Stimulated activated CD4-positive, alpha-beta T cell treated with anti-CD3 and anti-CD28 coated beads, Interleukin-15, amount 100 ng/mL, for 24 hours (primary cell): ENCODE measurements around the gene B4GALNT1.
"Not testable (repeated sequence)": the region's sequence is repeated elsewhere in the genome, so short reads cannot be mapped to it uniquely, and the experiment has no call there.

Experiments
- DNase-seq: peaks from one replicate; pipeline ENCODE4 v3.0.0-alpha.2; 2020

The B4GALNT1 gene

DNA sequence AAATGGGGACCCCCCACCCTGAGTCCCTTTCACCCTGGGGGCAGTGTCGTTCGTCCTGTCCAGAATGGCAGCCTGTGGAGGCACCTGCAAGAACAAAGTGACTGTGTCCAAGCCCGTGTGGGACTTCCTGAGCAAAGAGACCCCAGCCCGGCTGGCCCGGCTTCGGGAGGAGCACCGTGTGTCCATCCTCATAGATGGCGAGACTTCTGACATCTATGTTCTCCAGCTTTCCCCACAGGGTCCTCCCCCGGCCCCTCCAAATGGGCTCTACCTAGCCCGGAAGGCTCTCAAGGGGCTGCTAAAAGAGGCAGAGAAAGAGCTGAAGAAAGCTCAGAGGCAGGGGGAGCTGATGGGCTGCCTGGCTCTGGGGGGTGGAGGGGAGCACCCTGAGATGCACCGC lies 26.2 kb downstream of the B4GALNT1 start:
- DNase-seq, result no peak

DNA sequence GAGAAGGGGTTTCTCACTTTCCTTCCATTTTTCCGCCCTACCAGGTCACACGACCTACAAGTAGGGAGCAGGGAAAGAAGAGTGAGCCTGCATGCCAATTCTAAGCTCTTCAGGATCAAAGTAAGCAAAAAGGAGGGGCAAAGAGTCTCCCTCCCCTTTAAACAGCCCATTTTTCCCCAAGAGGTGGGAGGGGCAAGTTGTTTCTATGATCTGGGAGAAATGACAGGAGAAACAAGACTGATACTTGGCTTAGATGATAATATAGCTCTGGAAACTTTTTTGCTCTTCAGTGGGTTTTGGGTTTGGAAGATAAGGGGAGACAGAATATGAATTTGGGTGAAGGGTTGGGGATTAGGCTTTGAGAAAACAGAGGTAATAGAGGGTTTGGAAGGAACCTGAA lies 26.6 kb downstream of the B4GALNT1 start:
- no peak for DNase-seq

DNA sequence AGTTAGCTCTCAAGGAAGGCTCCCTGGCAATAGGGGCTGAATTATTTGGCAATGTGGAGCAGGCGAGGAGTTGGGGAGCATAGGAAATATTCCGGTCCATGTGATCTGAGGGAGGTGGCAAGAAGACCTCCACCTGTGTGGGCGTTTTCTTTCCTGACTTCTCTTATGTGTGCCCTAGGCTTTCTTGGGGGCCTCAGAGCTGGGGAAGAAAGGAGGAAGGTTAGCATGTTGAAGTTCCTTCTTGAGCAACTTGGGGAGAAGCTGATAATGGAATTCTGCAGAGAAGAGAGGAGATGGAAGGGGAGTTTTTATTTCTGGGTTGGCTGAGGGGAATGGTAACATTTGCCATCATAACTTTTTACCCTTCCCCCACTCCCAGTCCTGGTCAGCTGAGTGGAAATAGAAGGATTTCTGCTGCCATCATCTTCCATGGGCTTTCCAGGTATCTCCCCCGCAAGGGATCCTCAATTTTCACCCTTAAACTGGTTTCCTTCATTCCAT lies 27.1 kb downstream of the B4GALNT1 start:
- no peak for DNase-seq

DNA sequence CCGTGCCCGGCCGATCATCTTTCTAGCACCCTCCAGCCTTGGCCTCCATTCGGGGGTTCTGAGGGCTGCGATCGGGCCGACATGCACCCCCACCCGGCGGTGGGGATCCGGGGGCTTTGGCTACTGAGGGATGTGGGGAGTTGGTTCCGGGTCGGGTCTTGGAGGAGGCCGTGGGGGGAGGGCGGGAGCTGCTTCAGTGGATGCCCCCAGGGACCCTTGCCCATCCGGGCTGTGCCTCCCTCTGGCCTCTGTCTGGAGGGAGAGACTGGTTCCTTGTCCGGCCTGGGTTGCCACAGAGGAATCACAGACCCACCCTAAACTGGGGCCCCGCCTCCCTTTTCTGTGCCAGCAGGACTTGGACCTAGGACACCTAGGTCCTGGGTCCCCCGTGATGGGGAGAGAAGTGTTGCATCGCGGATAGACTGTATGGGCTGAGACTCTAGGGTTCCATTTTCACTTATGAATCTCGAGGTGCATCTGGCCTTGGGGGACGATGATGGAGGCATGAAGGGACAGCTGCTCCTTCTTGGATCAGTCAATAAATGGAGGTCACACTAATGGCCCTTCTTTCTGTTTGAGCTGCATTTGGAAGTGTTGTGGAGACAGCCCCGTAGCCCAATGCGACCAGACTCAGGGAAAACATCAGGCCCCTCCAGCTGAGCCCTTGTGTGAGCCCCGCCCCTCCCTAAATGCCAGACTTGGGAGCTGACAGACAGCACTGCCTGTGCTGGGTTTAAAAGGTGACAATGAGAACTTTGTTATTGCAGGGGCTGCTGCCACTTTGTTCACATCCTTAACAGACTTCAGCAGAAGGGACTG lies 27.8 kb downstream of the B4GALNT1 start:
- peak; percentile 20 for DNase-seq

DNA sequence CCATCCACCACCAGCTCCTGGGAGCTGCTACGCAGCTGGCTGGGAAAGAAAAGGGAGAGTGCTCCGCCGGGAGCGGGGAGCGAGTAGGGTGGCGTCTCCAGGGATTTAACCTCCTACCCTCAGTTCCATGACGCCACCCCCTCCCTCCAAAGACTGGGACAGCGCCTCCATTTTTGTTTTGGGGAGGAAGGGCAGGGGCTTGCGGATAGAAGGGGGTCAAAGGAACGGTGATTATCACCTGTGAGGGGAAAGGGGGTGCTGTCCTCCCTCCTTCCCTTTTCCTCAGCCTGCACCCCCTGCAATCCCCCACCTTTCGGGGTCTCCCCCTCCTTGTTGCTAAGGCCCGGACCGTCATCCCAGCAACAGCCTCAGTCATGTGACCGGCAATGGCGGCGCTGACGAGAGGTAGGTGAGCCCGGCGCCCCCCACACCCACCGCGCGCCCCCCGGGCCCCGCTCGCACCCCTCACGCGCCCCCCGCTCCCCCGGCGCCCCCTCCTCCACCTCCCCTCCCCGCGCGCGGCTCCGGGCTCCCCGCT lies 28.5 kb downstream of the B4GALNT1 start, which contains the start of gene DTX3:
TSS of gene DTX3 (plus strand) at position 371 of the 538 bp plus-strand sequence. CDS start 1,694 bp downstream, outside the sequence.
- peak; percentile 52 for DNase-seq

DNA sequence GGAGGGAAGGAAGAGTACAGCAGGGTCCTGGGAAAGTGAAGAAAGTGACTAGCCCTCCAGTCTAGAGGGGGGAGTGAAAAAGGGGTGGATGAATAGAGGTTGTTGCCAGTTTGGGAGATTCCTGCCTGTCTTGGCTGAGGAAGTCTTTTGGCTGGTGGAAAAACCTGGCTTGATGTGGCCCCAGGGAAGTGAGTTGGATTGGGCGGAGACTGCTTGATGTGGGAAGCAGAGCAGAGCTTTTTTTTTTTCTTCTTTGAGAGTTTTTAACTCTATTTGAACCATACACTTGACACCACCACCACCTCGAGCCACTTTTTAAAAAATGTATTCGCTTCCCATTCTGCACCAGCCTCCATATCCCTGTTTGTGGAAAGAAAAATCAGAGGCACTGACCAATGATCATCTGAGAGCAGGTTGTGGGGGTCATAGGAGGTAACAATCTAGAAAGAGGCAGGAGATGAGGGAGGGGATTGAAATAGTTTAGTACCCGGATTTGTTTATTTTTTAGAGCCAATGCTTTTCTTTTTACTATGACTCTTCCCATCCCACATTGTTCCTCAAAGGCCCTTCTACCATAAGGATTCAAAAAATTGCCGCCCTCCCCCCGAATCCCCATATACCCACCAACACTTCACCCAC lies 29.1 kb downstream of the B4GALNT1 start:
- no peak for DNase-seq

DNA sequence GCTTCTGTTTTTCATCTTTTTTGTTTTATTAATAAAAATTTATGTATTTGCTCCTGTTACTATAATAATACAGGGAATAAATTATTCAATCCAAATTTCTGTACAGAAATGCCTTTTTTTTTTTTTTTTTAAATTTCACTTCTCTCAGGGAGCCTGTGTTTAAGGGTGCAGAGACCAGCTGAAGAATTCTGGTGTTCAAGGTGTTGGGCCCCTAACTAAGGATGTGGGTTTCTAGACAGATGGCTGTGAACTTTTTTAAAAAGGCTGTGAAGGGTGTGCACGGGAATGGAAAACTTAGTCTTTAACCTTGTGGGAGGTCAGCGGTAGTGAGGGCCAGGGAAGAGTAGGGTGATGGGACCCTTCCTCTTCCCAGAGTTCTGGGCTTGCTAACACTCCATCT lies 29.7 kb downstream of the B4GALNT1 start:
- no peak for DNase-seq

DNA sequence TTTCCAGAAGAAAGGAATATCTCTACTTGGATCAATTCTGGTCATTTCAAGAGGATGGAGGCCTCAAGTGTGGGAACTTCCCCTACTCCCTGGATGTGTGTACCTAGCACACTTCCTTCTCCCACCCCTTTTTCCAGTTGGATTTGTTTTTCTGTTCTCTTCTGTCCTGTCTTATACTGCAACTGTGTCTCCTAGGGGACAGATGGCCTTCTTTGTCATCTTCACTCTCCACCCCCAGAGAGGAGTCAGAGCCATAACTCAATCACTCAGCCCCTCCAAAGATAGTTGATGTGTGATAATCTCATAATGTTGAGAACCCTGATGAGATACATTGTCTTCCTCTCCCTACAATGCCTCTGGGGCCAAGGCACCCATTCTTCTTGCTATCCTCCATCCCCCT lies 30.5 kb downstream of the B4GALNT1 start:
- no peak for DNase-seq

DNA sequence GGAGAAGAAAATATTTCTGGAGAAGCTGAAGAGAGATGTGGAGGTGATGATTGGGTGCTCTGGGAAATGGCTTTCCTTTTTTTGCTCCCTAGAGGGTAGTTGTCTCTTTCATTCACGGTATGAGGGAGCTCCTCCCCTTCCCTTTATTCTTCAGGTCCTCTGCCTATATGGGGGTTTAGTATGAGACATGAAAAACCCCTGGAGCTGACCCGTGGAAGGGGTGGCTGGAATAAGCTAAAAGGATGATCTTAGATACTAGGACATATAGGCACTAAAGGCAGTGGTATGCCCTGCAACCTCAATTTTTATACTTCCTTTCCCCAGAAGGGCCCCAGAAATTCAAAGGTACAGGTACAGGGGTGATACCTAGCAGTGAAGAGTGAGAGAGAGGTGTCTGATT lies 32.6 kb downstream of the B4GALNT1 start:
- DNase-seq, result no peak

DNA sequence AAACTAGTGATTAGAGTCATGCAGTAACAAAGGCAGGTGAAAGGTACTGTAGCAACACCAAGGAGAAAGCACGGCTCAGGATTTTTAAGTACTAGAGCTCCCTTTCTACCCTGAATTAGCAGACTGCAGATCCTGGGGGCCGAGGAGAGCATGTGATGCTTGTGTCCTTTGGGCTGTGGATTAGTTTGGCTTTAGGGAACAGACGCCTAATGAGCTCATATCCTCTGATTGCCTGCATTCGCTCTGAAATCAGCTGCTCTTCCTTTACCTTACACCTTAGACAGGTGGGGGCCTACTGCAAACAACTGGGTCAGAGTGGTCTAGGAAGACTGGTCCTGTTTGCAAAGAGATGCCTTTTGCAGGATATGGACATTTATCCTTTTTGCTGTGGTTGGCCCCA lies 39.8 kb downstream of the B4GALNT1 start:
- no peak for DNase-seq

DNA sequence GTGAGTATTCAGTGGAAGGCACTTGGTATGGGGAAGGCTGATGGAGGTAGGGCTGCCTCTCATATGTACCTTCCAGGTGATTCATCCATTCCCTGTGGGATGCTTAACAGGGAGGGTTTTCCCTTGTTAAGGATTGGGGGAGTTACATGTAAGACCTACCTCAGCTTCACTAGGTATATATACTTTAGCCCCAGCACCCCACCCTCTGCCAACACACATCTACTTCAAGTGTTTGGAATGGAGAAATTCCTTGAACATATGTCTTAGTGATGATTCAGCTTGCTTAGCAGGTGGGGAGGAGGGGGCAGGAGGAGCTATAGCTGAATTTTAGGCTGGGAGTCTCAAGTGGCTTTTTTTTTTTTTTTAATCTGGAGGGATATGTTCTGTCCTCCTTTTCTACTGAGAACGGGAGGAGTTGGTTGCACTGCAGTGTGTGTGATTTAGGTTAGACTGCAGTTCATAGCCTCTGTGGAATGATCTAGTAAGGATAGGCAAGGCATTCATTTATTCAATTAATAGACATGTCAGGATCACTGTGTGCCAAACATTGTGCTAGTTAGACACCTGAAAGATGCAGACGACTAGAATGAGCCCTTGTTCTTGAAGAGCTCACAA lies 40.3 kb downstream of the B4GALNT1 start:
- DNase-seq, result no peak

DNA sequence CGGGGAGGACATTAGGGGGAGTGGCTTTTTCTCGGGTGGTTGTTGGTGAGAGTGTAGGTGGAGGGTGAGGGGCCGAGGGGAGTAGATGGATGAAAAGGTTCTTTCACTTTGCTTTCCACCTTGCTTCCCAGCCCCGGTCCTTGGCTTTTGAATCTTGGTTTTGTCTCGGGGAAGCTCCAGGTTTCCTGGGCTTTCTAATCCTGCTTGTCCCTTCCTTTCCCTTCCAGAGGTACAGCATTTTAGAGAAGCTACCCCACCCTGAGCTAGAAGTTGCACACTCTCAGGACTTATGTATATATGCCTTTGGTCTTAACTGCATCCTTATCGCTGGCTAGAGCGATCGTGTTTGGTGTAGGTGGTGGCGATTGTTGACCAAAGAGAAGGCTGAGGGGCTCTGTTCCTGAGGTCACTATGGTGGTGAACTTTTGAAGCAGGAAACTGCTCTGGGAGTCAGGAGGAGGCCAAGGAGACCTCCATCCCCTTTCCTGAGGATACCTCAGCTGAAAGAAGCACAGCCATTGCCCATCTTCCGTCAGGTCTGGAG lies 41.1 kb downstream of the B4GALNT1 start:
- no peak for DNase-seq

DNA sequence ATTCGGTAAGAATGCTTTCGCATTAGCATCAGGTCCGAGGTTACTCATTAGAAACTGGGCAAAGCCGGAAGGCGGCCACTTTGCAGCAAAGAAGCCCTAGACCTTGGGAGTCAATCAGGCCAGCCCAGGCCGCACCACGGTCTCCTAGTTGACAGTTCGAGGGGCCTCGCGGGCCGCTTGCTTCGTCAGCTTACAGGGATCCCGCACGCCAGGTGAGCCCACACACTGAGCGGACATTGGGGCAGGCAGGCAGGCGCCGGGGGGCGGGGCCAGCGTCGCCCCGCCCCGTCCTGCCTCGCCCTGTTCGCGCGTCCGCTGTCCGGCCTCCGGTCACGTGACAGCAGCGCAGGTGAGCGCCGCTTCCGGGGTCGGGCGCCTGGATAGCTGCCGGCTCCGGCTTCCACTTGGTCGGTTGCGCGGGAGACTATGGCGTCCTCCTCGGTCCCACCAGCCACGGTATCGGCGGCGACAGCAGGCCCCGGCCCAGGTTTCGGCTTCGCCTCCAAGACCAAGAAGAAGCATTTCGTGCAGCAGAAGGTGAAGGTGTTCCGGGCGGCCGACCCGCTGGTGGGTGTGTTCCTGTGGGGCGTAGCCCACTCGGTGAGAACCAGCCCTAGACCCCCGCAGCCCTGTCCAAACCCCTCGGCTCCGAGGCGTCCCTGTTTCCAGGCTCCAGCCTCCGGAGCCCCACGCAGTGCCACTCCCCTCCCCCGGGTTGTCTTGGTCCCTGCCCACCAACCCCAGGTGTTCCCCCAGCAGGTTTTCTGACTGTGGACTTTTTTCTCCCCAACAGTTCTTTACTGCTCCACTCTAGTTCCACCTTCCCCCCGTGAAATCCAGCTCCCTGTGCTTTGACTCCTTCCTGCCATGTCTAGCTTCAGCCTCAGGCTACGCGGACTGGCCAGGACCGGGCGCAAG lies 41.9 kb downstream of the B4GALNT1 start, which contains the start of gene PIP4K2C:
TSS of gene PIP4K2C (plus strand) at position 329 of the 918 bp plus-strand sequence. CDS start at position 427, 98 bp downstream.
- DNase-seq, result peak; percentile 88

DNA sequence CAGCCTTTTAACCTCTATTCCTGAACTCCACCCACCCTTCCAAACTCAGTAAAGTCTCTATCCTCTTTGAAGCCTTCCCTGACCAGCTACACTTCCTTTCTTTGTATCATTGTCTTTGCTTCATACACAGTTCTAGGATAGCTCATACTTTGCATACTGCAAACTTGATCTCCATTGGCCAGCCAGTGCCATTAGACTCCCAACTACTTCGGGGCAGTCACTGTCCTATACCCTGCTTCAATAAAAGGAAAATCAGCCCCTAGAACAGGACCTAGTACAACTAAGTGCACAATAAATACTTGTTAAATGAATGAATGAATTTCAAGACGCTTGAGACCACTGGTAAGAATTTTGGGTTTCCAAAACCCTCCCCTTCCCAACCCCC lies 42.5 kb downstream of the B4GALNT1 start:
- DNase-seq, result no peak

DNA sequence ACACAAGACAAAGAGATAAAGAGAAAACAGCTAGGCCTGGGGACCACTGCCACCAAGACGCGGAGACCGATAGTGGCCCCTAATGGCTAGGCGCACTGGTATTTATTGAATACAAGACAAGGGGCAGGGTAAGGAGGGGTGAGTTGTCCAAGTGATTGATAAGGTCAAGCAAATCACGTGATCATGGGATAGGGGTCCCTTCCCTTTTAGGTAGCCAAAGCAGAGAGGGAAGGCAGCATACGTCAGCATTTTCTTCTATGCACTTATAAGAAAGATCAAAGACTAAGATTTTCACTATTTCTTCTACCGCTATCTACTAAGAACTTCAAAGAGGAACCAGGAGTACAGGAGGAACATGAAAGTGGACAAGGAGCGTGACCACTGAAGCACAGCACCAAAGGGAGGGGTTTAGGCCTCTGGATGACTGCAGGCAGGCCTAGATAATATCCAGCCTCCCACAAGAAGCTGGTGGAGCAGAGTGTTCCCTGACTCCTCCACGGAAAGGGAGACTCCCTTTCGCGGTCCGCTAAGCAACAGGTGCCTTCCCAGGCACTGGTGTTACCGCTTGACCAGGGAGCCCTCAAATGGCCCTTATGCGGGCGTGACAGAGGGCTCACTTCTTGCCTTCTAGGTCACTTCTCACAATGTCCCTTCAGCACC lies 43.9 kb downstream of the B4GALNT1 start:
- DNase-seq, result not testable (repeated sequence)

DNA sequence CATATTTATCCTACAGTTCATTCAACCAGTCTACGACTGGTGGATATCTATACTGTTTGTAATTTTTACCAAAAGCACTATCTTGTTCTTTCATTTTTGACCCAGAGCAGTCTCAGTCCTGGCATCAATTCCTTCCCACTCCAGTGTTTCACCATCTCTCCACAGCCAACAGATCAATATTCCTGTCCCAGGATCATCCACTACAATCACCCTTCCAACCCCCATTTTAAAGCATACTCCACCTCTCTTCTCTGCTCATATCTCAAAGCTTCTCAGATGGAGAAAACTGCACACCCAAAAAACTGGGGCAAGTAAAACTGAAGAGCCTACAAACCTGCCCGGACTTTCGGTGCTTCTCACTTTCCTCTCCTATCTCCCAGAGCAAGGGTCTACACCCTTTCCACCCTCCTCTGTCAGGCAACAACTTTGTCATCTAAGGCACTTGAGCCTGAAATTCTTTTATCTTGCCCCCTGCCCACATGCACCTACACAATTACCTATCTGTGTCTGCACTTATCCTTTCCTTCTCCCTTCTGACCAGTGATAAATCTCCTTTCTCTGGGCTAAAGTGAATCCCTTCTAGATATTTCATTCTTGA lies 46.1 kb downstream of the B4GALNT1 start:
- no peak for DNase-seq

DNA sequence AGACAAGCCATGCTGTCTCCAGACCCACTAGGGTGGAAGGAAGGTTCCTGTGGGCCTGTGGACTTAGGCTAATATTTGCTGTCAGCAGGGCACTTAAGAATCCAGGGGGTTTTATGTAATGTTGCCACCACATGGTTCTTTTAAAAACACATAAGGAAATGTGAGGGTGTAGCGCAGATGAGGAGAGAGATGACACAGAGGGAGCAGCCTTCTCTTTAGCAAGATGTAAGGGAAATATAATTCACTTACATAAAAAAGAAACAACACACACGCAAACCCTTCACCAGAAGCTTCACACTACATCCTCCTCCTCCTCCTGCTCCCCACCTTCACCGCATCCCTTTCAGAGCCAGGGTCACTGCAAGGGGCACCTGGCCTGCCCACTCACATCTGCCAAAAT lies 46.9 kb downstream of the B4GALNT1 start:
- DNase-seq, result no peak

DNA sequence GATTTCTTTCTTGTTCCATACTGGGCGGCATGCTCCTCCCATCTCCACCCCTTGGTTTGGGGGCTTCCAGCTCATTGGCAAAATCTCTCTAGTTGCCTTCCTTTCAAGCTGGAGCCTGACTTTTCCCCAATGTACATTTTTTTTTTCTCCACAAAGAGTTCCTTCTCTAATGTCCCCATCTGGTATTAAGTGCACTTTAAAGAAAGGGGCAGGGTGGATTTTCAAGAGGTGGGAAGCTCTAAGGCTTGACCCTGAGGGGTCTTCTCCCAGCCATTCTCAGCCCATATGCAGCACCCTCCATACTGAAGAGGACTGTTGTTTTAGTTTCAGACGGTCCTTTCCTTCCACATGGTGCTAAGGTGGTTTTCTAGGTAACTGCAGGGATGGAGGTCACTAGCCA lies 47.8 kb downstream of the B4GALNT1 start:
- no peak for DNase-seq

DNA sequence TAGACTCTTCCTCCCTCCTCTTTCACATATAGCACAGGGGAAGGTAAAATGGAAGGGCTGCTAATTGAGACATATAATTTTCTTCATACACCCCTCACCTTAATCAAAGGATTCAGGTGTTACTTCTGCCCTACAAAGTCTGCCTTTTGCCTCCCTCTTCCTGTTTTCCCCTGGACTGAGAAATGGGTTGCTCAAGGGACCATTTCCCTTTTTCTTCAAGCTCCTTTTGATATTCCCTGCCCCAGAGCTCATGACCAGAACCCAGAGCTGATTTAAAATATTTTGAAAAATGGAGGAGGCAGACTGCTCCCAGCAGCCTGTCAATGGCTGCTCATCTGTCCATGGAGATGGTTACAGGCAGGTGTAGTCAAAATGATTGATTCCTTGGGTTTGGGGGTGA lies 48.3 kb downstream of the B4GALNT1 start:
- DNase-seq, result no peak

DNA sequence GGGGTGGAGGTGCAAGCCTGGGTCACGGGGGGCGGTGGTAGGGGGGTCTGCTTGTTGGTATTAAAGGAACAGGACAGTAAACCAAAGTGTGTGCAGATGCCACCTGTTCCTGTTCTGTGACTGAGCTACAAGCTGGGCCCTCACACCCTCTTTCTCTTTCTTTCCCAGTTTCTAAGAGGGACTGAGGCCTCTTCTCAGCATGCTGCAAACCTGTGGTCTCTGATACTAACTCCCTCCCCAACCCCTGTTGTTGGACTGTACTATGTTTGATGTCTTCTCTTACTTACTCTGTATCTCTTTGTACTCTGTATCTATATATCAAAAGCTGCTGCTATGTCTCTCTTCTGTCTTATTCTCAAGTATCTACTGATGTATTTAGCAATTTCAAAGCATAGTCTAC lies 49.0 kb downstream of the B4GALNT1 start:
- no peak for DNase-seq
